ENCODE measurements around the gene TAGAP.
"Not testable (repeated sequence)": the region's sequence is repeated elsewhere in the genome, so short reads cannot be mapped to it uniquely, and the experiment has no call there.

Gene TAGAP

DNA sequence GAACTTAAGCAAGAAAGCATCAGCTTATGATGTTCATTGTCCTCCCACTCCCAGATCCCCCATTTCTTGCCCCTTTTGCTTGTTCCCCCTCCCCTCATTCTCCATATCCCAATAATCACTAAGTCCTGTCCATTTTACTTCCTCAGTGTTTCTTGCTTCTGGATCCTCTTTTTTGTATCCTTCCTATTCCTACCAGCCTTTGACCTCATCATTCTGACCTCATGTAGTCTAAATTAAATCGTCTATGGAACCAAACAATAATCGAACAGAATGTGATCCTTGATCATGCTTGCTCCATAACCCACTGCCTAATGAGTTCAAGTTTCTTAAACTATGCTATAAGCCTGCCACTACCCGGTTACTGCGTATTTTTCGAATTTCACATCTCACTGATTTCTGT is 39.4 kb downstream of the TAGAP start:
- no peak for DNase-seq

DNA sequence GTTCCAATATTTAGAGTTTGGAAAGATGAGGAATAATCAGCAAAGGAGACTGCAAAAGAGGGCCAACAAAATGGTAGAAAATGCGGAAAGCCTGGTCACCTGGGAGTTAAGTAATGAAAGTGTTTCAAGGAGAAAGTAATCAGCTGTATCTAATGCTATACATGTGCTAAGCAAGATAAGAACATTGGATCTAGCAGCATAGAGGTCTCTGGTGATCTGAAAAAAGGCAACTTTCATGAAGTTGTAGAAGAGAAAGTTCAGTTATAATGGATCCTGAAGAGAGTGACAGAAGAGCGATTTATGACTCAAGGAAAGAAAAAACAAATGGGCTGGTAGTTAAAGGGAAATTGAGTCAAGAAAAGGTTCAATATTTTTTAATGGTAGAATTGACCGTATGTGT is 40.2 kb downstream of the TAGAP start:
- DNase-seq, result no peak

DNA sequence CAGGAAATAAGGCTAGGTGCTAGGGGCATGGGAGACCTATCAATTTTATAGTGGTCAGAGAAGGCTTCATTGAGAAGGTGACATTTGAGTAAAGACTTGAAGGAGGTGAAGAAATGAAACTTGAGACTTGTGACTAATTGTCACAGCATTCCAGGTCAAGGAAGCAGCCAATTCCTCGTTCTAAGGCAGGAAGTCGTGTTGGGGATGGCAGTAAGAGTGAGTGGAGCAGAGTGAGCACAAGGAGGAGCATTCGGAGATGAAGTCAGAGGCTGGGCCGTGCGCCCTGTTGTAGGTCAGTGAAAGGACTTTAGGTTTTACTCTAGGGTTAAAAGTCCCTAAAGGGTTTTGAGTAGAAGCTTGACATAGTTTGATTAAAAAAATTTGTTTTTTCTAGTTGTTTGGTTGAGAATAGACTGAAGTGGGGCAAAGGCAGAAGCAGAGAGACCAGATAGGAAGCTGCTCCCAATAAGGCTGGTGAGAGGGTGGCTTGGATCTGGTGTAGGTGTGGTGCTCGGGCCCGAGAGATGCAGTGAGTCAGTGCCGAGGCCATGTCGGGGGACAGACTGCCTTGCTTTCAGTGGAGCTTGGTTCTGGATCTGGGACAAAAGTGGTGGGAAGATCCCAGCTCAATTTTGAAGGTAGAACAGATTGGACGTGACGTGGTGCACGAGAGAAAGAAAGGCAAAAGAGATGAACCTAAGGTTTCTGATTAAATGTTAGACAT is 42.2 kb downstream of the TAGAP start:
- DNase-seq, result no peak

DNA sequence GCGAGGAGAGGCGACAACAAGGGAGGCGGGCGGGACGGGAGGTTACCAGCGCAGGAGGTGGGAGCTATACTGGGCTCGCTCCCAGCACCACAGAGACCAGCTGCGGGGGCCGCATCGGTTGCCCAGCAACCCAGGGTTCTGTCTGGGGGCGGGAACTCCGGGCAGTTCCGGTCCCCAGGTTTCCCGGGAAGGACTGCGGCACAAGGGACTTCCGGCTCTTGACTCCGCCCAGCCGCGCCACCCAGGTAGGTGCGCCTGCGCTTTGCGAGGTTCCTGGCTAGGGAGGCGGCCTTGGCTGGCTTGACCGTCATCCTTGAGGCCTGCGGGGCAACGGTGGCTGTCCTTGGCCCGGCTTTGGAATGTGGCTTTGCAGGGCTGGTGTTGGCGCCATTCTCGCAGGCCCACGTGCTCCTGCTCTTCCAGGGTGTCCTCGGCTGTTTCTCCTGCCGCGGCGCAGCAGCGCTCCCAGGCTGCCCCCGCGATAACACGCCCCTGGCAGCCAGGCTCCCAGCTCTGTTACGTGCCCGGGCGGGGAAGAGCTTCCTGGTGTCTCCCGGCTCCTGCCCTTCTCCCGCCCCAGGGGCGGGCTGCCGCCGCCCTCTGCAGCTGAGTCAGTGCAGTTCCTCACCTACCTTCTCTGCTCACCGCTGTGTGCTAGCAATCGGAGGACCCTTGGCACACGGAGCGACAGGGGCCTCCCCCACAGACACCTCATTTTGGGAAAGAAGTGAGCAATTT is 45.0 kb downstream of the TAGAP start, which contains the start of gene RSPH3:
TSS of gene RSPH3 (minus strand) at position 537 of the 738 bp plus-strand sequence. CDS start 652 bp downstream, outside the sequence.
- peak; percentile 95 to 96 for DNase-seq

GRCh38 chr6:158999154-158999665 is 45.6 kb downstream of the TAGAP start:
- no peak for DNase-seq

DNA sequence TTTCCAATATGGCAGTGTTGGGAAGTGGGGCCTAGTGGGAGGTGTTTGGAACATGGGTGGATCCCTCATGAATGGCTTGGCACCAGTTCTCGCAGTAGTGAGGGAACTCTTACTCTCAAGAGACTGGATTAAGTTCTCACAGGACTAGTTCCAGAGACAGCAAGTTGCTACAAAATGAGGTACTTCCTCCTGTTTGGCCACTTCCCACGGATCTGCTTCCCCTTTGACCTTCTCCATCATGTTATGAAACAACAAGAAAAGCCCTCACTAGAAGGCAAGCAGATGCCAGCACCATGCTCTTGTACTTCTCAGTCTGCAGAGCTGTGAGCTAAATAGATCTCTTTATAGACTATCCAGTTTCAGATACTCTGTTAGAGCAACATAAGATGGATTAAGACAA is 47.9 kb downstream of the TAGAP start:
- no peak for DNase-seq

DNA sequence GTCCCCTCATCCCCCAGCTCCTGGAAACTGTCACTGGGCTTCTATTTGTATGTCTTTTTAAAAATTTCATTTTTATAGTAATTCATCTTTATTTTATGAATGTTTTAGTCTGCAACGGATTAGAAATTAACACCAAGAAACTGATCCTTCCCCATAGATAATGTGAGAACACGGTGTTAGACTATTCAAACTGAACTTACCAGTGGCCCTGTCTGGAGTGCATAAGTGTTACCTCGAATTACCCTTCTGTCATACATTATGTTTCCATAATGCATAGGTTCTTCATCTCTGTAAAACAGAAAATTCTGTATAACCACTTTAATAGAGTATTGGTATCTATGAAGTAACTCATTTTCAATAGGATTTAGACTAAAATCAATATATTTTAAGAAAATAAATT is 51.2 kb downstream of the TAGAP start:
- no peak for DNase-seq

GRCh38 chr6:158991017-158991723 is 53.6 kb downstream of the TAGAP start:
- DNase-seq, result no peak

- DNase-seq, result not testable (repeated sequence)
Observed at GRCh38 chr6:158989711-158990110, 55.1 kb downstream of the TAGAP start.

DNA sequence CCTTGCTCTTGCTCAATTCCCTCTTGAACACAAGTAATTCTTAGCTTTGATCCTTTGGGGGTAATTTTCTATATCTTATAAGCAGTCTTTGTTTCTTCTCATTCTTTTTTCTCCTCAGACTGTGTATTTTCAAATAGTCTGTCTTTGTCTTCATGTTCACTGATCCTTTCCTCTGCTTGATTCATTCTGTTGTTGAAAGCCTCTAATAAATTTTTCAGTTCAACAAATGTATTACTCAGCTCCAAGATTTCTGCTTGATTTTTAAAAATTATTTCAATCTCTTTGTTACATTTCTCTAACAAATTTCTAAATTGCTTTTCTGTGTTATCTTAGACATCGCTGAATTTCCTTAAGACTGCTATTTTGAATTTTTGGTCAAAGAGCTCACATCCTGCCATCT is 56.3 kb downstream of the TAGAP start:
- no peak for DNase-seq

- DNase-seq, result no peak
Observed at GRCh38 chr6:158987657-158988056, 57.1 kb downstream of the TAGAP start.
